Trophoblast cell (in vitro differentiated cells and primary cell): ENCODE data around the gene IGFBP3.
A peak's percentile ranks its signal among the peaks of the same experiment; 100 is the strongest.

Experiments
- DNase-seq, 2 donors: peaks; one replicate each; pipeline ENCODE4 v3.0.0-alpha.2; 2016
- H2AFZ ChIP-seq: 2 replicates; pipeline ENCODE4 v1.6.1; 2013; ENCODE audit warnings: low read length, moderate library complexity, mild to moderate bottlenecking; ENCODE audit not compliant: insufficient read depth, poor library complexity
- H2AK5ac ChIP-seq: 2 replicates; pipeline ENCODE4 v1.6.1; 2013; ENCODE audit warnings: mild to moderate bottlenecking, low read length
- H2BK120ac ChIP-seq: 2 replicates; pipeline ENCODE4 v1.6.1; 2013; ENCODE audit warnings: low read length, mild to moderate bottlenecking, moderate library complexity; ENCODE audit not compliant: insufficient read depth, poor library complexity
- H2BK12ac ChIP-seq: 2 replicates; pipeline ENCODE4 v1.6.1; 2013; ENCODE audit warnings: mild to moderate bottlenecking, low read length, moderate library complexity
- H2BK5ac ChIP-seq: 2 replicates; pipeline ENCODE4 v1.6.1; 2013; ENCODE audit warnings: low read length, low read depth, moderate library complexity, mild to moderate bottlenecking; ENCODE audit not compliant: poor library complexity
- H3K14ac ChIP-seq: 2 replicates; pipeline ENCODE4 v1.6.1; 2013; ENCODE audit warnings: mild to moderate bottlenecking, low read length
- H3K18ac ChIP-seq: 2 replicates; pipeline ENCODE4 v1.6.1; 2013; ENCODE audit warnings: mild to moderate bottlenecking, low read length
- H3K23ac ChIP-seq: 2 replicates; pipeline ENCODE4 v1.6.1; 2013; ENCODE audit warnings: low read length
- H3K27ac ChIP-seq: 2 replicates; pipeline ENCODE4 v1.5.1; 2013; ENCODE audit warnings: low read depth, mild to moderate bottlenecking, inconsistent platforms, low read length, moderate library complexity
- H3K27me3 ChIP-seq: 2 replicates; pipeline ENCODE4 v1.6.1; 2013; ENCODE audit warnings: inconsistent platforms, mild to moderate bottlenecking, low read length, moderate library complexity; ENCODE audit not compliant: insufficient read depth
- H3K36me3 ChIP-seq, 2 experiments: 1 replicate in 1 of 2; 2 replicates in 1 of 2; pipeline ENCODE4 v1.6.1; 2013; ENCODE audit warnings: low read length in 2 of 2, mild to moderate bottlenecking in 2 of 2, moderate library complexity in 1 of 2; ENCODE audit not compliant: insufficient read depth in 2 of 2, control insufficient read depth in 1 of 2
- H3K4ac ChIP-seq: 2 replicates; pipeline ENCODE4 v1.6.1; 2013; ENCODE audit warnings: low read depth, mild to moderate bottlenecking, low read length, moderate library complexity
- H3K4me1 ChIP-seq, 2 experiments: 1 replicate in 1 of 2; 2 replicates in 1 of 2; pipeline ENCODE4 v1.6.1; 2013; ENCODE audit warnings: low read length in 2 of 2, mild to moderate bottlenecking in 2 of 2, moderate library complexity in 1 of 2; ENCODE audit not compliant: insufficient read depth in 2 of 2, control insufficient read depth in 1 of 2
- H3K4me2 ChIP-seq: 2 replicates; pipeline ENCODE4 v1.6.1; 2013; ENCODE audit warnings: inconsistent platforms, mild to moderate bottlenecking, low read length, moderate library complexity
- H3K4me3 ChIP-seq: 2 replicates; pipeline ENCODE4 v1.5.1; 2013; ENCODE audit warnings: mild to moderate bottlenecking, low read depth, low read length, inconsistent platforms
- H3K79me1 ChIP-seq: one replicate; pipeline ENCODE4 v1.6.1; 2013; ENCODE audit warnings: low read length
- H3K79me2 ChIP-seq: 2 replicates; pipeline ENCODE4 v1.6.1; 2013; ENCODE audit warnings: low read length, mild to moderate bottlenecking; ENCODE audit not compliant: control insufficient read depth, insufficient read depth, poor library complexity
- H3K9ac ChIP-seq: 2 replicates; pipeline ENCODE4 v1.6.1; 2013; ENCODE audit warnings: mild to moderate bottlenecking, low read length
- H3K9me3 ChIP-seq: 2 replicates; pipeline ENCODE4 v1.6.1; 2013; ENCODE audit warnings: low read depth, mild to moderate bottlenecking, control low read depth, inconsistent platforms, low read length; ENCODE audit not compliant: insufficient read depth
- H4K12ac ChIP-seq: 2 replicates; pipeline ENCODE4 v1.6.1; 2013; ENCODE audit warnings: low read depth, mild to moderate bottlenecking, low read length, moderate library complexity
- H4K8ac ChIP-seq: 2 replicates; pipeline ENCODE4 v1.6.1; 2013; ENCODE audit warnings: low read depth, mild to moderate bottlenecking, low read length, moderate library complexity
- H4K91ac ChIP-seq: one replicate; pipeline ENCODE4 v1.6.1; 2013; ENCODE audit warnings: low read depth, mild to moderate bottlenecking, low read length, moderate library complexity
- WGBS: extraction: QIAGEN DNeasy Blood & Tissue Kit; methylation state at CpG from one replicate; pipeline ENCODE4 v1.1.7; 2013; ENCODE audit warnings: missing lambda C conversion rate; ENCODE audit not compliant: insufficient read length, insufficient coverage; ENCODE audit errors: extremely low coverage; 5-methylcytosine and 5-hydroxymethylcytosine counted together

IGFBP3 gene

DNA sequence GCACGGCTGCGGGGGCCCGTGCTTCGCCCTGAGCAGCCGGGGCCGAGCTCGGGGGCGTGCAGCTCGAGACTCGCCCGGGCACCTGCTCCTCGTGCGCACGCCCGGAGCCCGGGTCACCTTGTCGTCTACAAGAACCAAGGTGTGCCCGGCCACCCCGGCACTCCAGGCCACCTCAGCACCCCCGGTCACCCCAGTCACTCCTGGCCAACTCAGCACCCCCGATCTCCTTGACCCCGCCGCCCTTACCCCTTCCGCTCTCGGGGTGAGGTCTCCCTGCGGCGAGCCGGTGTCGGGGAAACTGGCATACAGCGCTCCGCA lies 268 bp upstream of the IGFBP3 start:
- Histone ChIP-seq H3K9me3 (no peaks in the 10 kb centered on the region), H3K27me3 (no peaks in the 10 kb centered on the region), H3K4ac (peak overlapping the region; percentile 93), H4K91ac (peak overlapping the region; percentile 98), H3K79me1 (peaks cover 48% of the 10 kb centered on the region), H3K4me1 (peaks cover 9 to 27% of the 10 kb centered on the region in 2 experiments), H4K12ac (peak overlapping the region; percentile 45), H3K79me2 (peaks cover 29% of the 10 kb centered on the region), H2BK12ac (peak overlapping the region; percentile 99), H3K9ac (peak overlapping the region; percentile 76), H3K23ac (no peak overlapping the region), H4K8ac (peak overlapping the region; percentile 72), H3K27ac (peak overlapping the region; percentile 92), H2AFZ (peak overlapping the region; percentile 89), H3K36me3 (peaks cover 28 to 33% of the 10 kb centered on the region in 2 experiments), H2AK5ac (peak overlapping the region; percentile 94), H3K4me3 (peak overlapping the region; percentile 98), H3K18ac (peak overlapping the region; percentile 93), H2BK120ac (peak overlapping the region; percentile 98), H3K14ac (peak overlapping the region; percentile 96), H3K4me2 (peak overlapping the region; percentile 76), H2BK5ac (peak overlapping the region; percentile 97)
- DNase-seq, result no peak
- WGBS, result no CpG with 5 or more reads among the region's 31 CpGs

DNA sequence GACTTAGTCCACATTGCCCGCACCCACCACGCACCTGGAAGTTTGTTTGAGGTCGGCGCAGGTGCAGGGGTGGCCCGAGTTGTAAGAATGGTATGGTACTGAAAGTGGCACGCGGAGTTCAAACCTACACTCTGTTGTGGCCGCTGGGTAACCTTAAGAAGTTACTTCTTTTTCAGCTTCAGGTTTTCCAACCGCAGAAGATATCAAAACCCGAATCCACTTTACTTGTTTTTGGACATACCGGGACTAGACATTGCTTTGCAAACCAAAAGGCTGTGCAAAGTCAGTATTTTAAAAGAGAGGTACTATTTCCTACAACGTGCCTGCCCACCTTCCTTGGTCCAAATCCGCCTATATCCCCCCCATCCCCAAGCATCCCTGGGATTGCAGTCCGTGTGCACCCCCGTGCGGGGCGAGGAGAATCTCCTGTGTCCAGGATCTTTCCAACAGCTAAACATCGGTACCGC lies 1.0 kb downstream of the IGFBP3 start:
- H3K27me3 ChIP-seq, result no peaks in the 10 kb centered on the region
- H3K14ac ChIP-seq, result peak overlapping the region; percentile 75
- H3K23ac ChIP-seq, result no peak overlapping the region
- H4K91ac ChIP-seq, result peak overlapping the region; percentile 29
- H3K36me3 ChIP-seq, result peaks cover 38 to 44% of the 10 kb centered on the region in 2 experiments
- peak overlapping the region; percentile 52 for H4K8ac ChIP-seq
- peaks cover 29% of the 10 kb centered on the region for H3K79me2 ChIP-seq
- peak overlapping the region; percentile 23 for H2BK120ac ChIP-seq
- H2BK5ac ChIP-seq, result peak overlapping the region; percentile 77
- H2AK5ac ChIP-seq, result no peak overlapping the region
- peaks cover 42% of the 10 kb centered on the region for H3K79me1 ChIP-seq
- H2BK12ac ChIP-seq, result no peak overlapping the region
- peaks cover 9 to 27% of the 10 kb centered on the region in 2 experiments for H3K4me1 ChIP-seq
- H4K12ac ChIP-seq, result no peak overlapping the region
- no peaks in the 10 kb centered on the region for H3K9me3 ChIP-seq
- peak overlapping the region; percentile 98 for H3K9ac ChIP-seq
- H3K27ac ChIP-seq, result peak overlapping the region; percentile 92
- peak overlapping the region; percentile 59 for H3K18ac ChIP-seq
- no peak overlapping the region for H2AFZ ChIP-seq
- WGBS, result no CpG with 5 or more reads among the region's 19 CpGs
- H3K4me2 ChIP-seq, result peak overlapping the region; percentile 76
- peak overlapping the region; percentile 98 for H3K4me3 ChIP-seq
- H3K4ac ChIP-seq, result peak overlapping the region; percentile 97
- DNase-seq, result no peak

DNA sequence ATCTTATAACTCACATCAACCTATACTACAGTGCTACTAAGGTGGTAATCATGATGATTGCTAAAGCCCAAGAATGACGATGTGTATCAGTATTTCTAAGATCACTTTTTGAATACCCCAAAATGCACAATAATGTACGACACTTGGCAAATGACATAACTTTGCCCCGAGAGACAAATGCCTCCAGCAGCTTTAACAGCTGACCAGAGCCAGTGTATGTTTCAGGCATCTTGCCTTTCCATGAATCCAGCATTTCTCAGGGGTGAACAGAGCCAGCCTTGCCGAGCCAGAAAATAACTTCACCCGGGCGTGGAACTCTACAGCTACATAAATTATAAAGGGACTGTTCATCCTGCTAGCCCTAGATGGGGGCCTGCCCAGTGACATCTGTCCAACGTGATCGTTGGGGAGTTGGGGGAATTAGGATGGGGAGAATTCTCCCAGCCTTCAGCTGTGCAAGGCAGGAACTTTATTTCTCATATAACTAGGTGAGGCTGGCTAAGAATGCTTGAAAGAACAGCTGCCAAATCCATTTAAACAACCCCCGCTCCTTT lies 1.8 kb downstream of the IGFBP3 start:
- Histone ChIP-seq H3K4me3 (peak overlapping the region; percentile 98), H3K27ac (peak overlapping the region; percentile 92), H4K8ac (no peak overlapping the region), H3K9me3 (no peaks in the 10 kb centered on the region), H3K79me1 (peaks cover 35% of the 10 kb centered on the region), H3K18ac (no peak overlapping the region), H3K79me2 (peaks cover 29% of the 10 kb centered on the region), H3K4ac (peak overlapping the region; percentile 94), H3K4me2 (peak overlapping the region; percentile 76), H2BK12ac (no peak overlapping the region), H3K9ac (peak overlapping the region; percentile 98), H2BK120ac (peak overlapping the region; percentile 6), H4K91ac (no peak overlapping the region), H3K14ac (no peak overlapping the region), H2AK5ac (no peak overlapping the region), H2BK5ac (peak overlapping the region; percentile 10), H2AFZ (no peak overlapping the region), H3K27me3 (no peaks in the 10 kb centered on the region), H3K4me1 (peaks cover 4 to 22% of the 10 kb centered on the region in 2 experiments), H4K12ac (no peak overlapping the region), H3K36me3 (peaks cover 45 to 52% of the 10 kb centered on the region in 2 experiments), H3K23ac (no peak overlapping the region)
- no CpG with 5 or more reads among the region's 9 CpGs for WGBS
- no peak for DNase-seq

DNA sequence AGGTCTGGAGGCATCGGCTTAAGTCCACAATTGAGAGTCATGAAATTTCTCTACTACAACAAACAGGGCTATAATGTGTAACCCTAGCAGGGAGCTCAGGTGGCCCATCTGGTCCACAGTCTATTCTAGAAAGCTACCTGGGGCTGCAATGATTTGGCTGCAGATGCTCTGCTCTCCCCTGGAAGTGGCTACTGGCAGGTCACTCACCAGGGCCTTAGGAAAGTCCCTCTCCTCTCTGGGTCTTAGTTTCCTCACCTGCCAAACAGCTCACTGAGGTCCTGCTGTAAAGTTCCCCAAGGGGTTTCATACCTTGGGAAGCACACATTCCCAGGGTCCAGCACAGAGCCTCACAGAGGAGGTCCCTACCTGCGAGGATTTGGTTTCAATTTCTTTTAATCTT lies 2.5 kb downstream of the IGFBP3 start:
- H3K79me2 ChIP-seq, result peaks cover 29% of the 10 kb centered on the region
- H2BK12ac ChIP-seq, result no peak overlapping the region
- no peaks in the 10 kb centered on the region for H3K9me3 ChIP-seq
- no CpG with 5 or more reads among the region's 2 CpGs for WGBS
- H3K4me1 ChIP-seq, result peaks cover 4 to 15% of the 10 kb centered on the region in 2 experiments
- H2AK5ac ChIP-seq, result no peak overlapping the region
- H3K79me1 ChIP-seq, result peaks cover 28% of the 10 kb centered on the region
- H4K8ac ChIP-seq, result no peak overlapping the region
- peak overlapping the region; percentile 35 for H3K14ac ChIP-seq
- H2AFZ ChIP-seq, result no peak overlapping the region
- peak overlapping the region; percentile 60 for H3K4ac ChIP-seq
- H3K18ac ChIP-seq, result peak overlapping the region; percentile 53
- H2BK120ac ChIP-seq, result no peak overlapping the region
- peak overlapping the region; percentile 76 for H3K4me3 ChIP-seq
- peak overlapping the region; percentile 64 for H3K4me2 ChIP-seq
- no peaks in the 10 kb centered on the region for H3K27me3 ChIP-seq
- no peak for DNase-seq
- H3K27ac ChIP-seq, result peak overlapping the region; percentile 60
- peaks cover 47 to 56% of the 10 kb centered on the region in 2 experiments for H3K36me3 ChIP-seq
- peak overlapping the region; percentile 91 for H3K9ac ChIP-seq
- no peak overlapping the region for H3K23ac ChIP-seq
- H4K91ac ChIP-seq, result no peak overlapping the region
- H4K12ac ChIP-seq, result no peak overlapping the region
- H2BK5ac ChIP-seq, result peak overlapping the region; percentile 53
